NCI-H128 (cell line): ENCODE results near the gene DTD1.
"Not testable (repeated sequence)": the region's sequence is repeated elsewhere in the genome, so short reads cannot be mapped to it uniquely, and the experiment has no call there.

Experiments used
- DNase-seq: peaks from one replicate; lab custom pipeline; 2025; ENCODE audit not compliant: unreplicated experiment; lab: John Stamatoyannopoulos, UW

DTD1 gene

GRCh38 chr20:18738888-18739287 lies 151.0 kb downstream of the DTD1 start:
- DNase-seq: no peak

GRCh38 chr20:18739751-18740166 lies 151.9 kb downstream of the DTD1 start:
- DNase-seq: no peak

DNA sequence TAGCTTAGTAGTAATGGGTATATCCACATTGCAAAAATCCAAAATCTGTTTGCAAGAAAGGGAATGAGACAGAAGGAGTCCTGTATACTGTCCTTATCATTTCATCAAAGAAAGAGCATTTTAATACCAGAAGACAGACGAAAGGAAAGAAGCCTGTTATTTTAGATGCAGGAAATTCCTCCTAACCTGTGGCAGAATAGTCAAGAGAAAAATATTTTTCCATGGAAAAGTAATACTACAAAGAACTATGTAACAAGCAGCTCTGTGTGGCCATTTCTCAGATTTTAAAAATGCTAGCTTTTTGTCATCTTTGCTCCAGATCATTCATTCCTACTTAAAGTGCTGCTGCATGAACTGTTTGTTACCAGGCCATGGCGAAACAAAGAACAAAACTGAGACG lies 152.9 kb downstream of the DTD1 start:
- DNase-seq: no peak

DNA sequence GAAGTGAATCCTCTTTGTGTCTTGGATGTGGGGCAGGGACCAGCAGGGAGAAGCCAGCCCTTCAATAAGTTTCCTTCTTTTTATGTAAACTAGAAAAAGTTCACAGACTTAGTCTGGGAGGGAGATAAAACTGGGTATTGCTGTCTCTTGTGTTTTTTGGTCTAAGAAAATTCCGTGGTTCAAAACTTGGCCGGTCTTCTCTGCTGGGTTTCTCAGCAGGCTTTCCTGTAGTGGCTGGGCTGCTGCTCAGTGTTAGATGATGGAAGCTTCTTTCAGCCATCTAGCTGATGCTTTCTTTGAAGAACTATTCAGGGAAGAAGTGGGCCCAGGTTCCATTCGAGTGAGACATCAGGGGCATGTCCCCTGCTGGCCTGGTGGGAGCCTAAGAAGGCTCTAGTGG lies 155.0 kb downstream of the DTD1 start:
- DNase-seq: no peak

DNA sequence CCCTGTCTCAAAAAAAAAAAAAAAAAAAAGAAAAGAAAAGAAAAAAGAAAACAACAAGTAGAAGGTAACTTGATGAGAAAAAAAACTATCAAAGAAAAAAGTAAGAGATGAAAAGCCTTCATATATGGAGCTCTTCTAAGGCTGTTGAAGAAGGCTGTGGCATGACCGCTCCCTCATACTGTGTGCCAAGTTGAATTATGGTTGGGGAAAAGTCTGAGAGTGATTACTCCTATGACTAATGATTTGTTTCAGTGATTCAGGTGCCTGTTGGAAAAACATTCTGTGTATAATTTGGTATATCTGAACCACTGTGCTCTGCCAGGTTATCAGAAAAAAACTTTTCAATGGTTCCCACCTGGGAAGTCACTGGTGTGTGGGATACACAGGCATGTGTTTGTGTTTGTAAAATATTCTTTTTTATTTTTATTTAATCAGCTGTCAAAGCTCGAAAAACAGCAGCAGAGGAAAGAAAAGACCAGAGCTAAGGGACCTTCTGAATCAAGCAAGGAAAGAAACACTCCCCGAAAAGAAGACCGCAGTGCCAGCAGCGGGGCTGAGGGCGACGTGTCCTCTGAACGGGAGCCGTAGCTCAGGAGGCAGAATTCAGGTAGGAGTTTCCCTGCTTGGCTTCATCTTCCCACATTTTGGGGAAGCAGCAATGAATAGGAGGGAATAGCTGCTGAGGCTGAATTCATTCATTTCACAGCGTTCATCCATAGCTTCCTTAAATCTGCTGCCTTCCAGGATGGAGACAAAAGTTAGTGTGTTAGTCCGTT lies 156.0 kb downstream of the DTD1 start:
- DNase-seq: no peak

DNA sequence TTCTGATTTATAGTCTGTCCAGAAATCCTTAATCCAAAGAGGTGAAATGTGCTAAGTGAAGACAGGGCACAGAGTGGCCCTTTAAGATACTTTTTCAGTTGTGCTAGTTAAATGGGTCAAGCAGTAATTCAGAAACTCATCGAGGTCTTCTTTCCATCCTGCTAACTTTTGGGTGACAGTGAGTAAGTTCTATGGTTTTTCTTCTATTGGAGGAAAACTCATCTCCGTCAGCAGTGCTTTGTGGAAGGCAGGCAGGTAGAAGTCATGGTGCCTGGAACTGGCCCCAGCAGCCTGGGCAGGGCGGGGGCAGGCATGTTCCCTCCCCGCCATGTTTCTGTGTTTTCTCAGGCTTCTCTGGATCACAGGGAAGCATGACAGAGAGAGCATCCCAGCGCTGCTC lies 159.2 kb downstream of the DTD1 start:
- no peak for DNase-seq

DNA sequence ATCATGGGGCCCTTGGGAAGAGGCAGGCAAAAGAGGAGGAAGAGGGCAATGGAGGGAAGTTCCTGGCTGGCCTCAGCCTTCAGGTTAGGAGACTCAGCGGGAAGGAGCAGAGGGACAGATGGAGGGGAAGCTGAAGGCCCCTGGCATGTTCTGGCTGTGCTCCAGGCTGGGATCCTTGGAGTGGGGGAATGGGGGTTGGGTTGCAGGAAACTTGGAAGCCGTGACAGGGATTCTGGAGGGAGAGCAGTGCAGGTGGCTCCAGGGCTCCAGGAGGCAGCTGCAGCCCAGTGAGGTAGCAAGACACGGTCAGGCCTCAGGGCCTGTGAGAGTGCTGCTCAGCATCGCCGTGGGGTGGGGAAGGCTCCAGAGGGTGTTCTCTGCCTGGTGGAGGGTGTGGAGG lies 161.1 kb downstream of the DTD1 start:
- DNase-seq: no peak

DNA sequence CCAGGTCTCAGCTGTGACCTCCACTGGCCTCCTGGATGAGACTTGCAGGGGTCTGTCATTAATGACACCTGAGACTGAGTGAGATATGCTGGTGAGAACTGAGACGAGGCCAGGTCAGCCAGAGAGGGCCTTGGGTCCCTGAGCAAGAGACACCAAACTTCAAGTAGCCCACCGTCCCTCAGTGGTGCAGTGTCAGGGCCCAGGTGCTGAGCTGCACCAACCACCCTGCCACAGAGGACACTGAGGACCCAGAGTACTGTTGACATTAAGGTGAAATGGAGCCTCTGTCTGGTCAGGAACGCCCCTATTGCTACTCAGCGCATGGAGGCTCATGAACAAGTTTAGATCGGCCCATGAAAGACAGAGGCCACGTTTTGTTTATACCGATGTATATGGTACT lies 161.7 kb downstream of the DTD1 start:
- no peak for DNase-seq

GRCh38 chr20:18750735-18751134 lies 162.9 kb downstream of the DTD1 start:
- no peak for DNase-seq

- DNase-seq: no peak
Measured at GRCh38 chr20:18754030-18754652, 166.3 kb downstream of the DTD1 start.

- DNase-seq: no peak
Measured at GRCh38 chr20:18754653-18755045, 166.8 kb downstream of the DTD1 start.

DNA sequence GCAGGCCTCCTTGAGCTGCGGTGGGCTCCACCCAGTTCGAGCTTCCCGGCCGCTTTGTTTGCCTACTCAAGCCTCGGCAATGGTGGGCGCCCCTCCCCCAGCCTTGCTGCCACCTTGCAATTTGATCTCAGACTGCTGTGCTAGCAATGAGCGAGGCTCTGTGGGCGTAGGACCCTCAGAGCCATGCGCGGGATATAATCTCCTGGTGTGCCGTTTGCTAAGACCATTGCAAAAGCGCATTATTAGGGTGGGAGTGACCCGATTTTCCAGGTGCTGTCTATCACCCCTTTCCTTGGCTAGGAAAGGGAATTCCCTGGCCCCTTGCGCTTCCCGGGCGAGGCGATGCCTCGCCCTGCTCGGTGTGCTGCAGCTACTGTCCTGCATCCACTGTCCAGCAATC lies 173.0 kb downstream of the DTD1 start:
- not testable (repeated sequence) for DNase-seq

GRCh38 chr20:18767676-18768075 lies 179.8 kb downstream of the DTD1 start:
- DNase-seq: no peak

DNA sequence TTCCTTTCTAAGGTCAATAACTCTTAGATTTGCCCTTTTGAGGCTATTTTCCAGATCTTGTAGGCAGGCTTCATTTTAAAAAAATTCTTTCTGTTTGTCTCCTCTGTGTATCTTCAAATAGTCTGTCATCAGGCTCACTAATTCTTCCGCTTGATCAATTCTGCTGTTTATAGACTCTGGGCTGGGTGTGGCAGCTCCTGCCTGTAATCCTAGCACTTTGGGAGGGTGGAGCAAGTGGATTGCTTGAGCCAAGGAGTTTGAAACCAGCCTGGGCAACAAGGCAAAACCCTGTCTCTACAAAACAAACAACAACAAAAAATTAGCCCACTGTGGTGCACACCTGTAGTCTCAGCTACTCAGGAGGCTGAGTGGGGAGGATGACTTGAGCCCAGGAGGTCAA lies 185.7 kb downstream of the DTD1 start:
- no peak for DNase-seq

- no peak for DNase-seq
Measured at GRCh38 chr20:18774207-18774606, 186.4 kb downstream of the DTD1 start.

- no peak for DNase-seq
Measured at GRCh38 chr20:18775633-18776032, 187.8 kb downstream of the DTD1 start.

DNA sequence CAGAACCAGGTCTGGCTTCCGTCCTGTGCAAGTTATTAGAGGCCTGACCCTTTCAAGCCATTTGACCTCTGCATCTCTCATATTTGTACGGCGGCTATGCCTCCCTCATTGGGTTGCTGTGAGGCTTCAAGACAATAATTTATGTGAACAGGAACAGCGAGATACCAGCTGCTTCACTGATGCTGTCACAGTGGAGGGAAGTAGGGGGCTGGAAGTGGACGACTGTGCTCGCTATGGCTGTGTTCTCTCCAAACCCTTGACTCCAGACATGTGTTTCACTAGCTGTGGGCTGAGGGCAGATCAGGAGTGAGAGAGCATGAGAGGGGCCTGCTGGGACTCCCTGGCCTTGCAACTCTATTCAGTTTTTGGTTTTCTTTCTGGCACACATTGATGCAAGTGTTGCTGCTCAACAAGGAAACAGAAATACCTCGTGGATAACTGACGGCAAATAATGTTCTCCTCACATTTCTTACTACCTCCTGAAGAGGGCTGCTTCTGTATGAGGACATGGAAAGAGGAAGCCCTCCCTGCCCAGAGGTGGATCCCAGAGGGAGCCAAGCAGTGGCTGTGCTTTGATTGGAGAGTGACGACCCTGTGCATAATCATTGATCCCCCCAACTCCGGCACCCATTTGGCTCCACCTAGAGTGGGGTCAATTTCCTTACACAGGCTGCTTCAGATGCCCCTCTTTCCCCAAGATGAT lies 191.0 kb downstream of the DTD1 start:
- DNase-seq: no peak

- DNase-seq: no peak
Measured at GRCh38 chr20:18780385-18781130, 192.7 kb downstream of the DTD1 start.

GRCh38 chr20:18781509-18781908 lies 193.7 kb downstream of the DTD1 start:
- DNase-seq: no peak

DNA sequence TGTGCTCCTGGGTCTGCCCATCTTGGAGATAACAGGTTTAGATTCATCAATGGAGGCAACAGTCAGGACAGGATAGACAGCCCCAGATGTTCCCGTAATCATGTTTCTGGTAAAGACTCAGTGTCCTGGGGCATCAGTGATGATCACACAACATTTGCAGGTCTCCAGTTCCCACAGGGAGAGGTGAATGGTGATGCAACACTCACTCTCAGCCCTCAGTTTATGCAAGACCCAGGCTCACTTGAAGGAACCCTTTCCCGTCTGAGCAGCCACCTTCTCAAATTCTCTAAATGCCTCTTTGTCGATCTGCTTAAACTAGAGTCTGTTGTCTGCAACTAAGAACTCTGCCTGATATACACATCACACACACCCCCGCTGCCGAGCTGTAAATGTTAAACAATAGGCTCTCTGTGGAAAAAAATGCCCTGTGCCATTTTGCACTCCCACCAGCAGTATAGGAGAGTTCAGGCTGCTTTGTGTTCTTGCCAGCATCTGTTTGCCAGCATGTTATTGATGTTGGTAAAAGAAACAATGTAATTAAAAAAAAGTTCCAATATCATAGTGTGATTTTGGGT lies 195.6 kb downstream of the DTD1 start:
- DNase-seq: no peak

DNA sequence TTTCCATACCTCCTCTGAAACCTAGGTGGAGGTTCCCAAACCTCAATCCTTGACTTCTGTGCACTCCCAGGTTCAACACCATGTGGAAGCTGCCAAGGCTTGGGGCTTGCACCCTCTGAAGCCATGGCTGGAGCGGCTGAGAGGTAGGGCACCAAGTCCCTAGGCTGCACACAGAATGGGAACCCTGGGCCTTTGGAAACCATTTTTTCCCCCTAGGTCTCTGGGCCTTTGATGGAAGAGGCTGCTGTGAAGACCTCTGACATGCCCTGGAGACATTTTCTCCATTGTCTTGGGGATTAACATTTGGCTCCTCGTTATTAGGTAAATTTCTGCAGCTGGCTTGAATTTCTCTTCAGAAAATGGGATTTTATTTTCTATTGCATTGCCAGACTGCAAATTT lies 199.2 kb downstream of the DTD1 start:
- DNase-seq: not testable (repeated sequence)
